Transverse colon (tissue), 3 donors: ENCODE data around the gene CCDC60.

Experiments
- CTCF ChIP-seq, 5 experiments: fragments of 200-600 bp in 3 of 5; fragments of 450-650 bp in 2 of 5; sonication (generic) in 3 of 5; IDR thresholded peaks; 1 replicate in 2 of 5; 2 replicates in 3 of 5; pipeline ENCODE4 v1.5.1; 2016 to 2017; ENCODE audit warnings: antibody characterized with exemption in 5 of 5, inconsistent platforms in 3 of 5, mild to moderate bottlenecking in 2 of 5, moderate library complexity in 1 of 5
- EP300 ChIP-seq: sonication (generic); formaldehyde crosslinking; IDR thresholded peaks from one replicate; pipeline ENCODE4 v1.6.1; 2017; ENCODE audit warnings: antibody characterized with exemption, low read depth

GRCh38 chr12:119410396-119410795 is 75.9 kb downstream of the CCDC60 start:
- no peak for TF ChIP-seq EP300
- TF ChIP-seq CTCF (IDR thresholded peaks at IDR 0.05), result no peak
